Activated CD4-positive, alpha-beta T cell treated with anti-CD3 and anti-CD28 coated beads, Interleukin-2, amount 50 U/mL, for 24 hours (primary cell): Measurements from ENCODE around the gene PHRF1.

Experiments used
- DNase-seq, 2 donors: peaks; one replicate each; pipeline ENCODE4 v3.0.0-alpha.2; 2020; ENCODE audit warnings: low read depth in 1 of 2, low spot score in 1 of 2

Gene PHRF1

DNA sequence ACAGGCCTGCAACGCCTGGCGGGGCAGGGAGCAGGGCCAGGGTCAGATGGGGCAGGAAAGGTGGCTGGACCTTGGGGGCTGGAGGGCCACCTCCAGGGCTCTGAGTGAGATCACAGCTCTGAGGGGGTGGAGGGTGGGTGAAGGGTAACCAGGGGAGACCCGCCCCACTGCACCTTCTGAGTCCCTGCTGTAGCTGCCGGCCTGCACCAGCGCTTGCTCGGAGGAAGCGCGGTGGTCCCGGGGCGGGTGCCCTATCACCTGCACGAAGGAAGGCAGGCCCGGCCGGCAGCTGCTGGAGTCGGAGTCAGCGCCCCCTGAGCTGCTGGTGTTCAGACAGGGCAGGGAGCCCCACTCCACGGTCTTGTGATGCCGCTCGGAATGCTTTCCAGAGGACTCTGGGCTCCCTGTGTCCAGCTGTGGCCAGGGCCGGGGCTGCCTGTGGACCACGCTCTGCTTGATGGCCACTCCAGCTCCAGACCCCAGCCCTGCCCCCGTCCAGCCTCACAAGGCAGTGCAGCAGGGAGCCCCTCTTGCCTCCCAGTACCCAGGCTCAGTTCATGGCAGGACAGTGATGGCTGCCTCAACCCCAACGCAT is 19.5 kb upstream of the PHRF1 start:
- no peak for DNase-seq

DNA sequence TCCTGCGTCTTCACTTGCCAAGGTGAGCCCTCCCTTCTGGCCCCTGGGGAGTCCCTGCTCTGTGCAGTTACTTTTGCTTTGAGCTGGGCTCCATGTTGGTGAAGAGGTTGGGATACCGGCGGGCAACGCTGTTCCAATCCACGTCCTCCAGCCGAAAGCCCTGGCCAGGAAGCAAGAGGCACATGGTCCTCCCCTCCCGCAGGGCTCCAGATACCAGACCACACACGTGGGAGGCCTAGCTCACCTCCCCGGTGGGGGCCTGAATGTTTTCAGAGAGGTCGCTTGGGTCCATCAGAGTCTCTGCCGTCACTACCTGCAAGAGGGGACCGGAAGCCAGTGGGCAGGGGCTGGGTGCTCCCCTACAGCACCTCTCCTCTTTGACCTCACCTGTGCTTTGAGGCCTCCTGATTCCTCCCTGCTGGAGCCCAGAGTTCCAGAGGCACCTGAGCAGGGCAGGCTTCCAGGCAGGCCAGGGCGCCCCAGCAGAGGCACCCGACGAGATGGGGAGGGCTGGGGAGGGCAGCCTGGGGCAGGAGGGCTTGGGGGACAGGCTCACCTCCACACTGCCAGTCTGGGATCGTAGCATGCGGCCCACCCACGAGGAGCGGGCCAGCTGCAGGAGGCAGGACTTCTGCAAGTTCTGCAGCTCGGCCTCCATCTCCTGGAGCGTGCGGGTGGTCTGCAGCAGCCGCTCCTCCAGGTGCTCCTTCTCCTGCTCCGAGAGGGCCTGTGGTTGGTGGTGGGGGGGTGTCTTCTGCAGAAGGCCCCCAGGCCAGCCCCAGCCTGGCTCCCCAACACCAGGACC is 18.7 kb upstream of the PHRF1 start:
- DNase-seq, result no peak

- no peak for DNase-seq
These were observed 17.8 kb upstream of the PHRF1 start for GRCh38 chr11:558503-558902.

DNA sequence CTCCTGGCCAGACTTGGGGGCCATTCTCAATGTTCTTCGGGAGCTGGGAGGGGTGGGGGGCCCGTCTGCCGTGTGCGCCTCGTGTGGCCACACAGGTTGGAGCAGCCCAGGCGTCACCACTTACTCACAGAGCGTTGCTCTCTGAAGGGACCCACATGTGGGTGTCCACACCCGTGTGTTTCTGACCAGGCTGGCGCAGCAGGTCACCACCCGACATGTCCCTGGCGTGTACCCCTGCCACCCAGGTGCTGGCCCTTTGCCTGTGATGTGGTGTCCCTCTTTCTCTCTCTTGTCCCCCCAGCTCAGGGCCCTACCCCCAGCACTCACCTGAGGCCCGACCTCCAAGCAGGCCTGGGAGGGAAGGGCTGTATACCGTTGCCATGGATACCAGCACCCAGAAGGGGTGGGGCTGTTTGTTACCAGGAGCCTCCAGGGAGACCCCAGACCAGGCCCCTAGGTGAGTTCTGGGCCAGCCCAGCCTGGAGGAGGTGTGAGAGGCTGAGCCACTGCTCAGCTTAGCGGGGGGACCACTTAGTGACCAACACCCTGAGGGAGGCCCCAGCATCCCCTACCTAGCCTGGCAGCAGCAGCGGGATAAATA is 17.1 kb upstream of the PHRF1 start:
- no peak for DNase-seq

GRCh38 chr11:559712-560304 is 16.5 kb upstream of the PHRF1 start:
- no peak for DNase-seq

GRCh38 chr11:560305-561147 is 15.7 kb upstream of the PHRF1 start, which contains the start of the genes LMNTD2 and RASSF7:
LMNTD2 (minus strand) TSS chr11:560738; CDS start chr11:560716, 22 bp downstream.
RASSF7 (plus strand) TSS chr11:560970; CDS start chr11:561769, 799 bp downstream.
- DNase-seq, result peak; percentile 94

- DNase-seq, result no peak
These were observed 14.9 kb upstream of the PHRF1 start for GRCh38 chr11:561148-562003.

- no peak for DNase-seq
These were observed 14.1 kb upstream of the PHRF1 start for GRCh38 chr11:562046-562645.

DNA sequence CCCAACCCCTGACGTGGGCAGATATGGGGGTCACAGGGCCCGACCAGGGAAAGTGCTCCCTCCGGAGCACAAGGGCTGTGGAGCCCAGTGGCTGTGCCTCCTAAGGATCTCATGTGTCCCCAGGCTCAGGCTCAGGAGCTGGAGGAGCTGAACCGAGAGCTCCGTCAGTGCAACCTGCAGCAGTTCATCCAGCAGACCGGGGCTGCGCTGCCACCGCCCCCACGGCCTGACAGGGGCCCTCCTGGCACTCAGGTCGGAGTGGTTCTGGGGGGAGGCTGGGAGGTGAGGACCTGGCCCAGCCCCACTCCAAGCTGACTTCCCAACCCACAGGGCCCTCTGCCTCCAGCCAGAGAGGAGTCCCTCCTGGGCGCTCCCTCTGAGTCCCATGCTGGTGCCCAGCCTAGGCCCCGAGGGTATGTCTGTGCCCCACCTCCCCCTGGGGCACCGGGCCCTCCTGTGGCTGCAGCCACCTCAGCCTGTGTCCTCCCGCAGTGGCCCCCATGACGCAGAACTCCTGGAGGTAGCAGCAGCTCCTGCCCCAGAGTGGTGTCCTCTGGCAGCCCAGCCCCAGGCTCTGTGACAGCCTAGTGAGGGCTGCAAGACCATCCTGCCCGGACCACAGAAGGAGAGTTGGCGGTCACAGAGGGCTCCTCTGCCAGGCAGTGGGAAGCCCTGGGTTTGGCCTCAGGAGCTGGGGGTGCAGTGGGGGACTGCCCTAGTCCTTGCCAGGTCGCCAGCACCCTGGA is 13.0 kb upstream of the PHRF1 start:
- DNase-seq, result no peak

DNA sequence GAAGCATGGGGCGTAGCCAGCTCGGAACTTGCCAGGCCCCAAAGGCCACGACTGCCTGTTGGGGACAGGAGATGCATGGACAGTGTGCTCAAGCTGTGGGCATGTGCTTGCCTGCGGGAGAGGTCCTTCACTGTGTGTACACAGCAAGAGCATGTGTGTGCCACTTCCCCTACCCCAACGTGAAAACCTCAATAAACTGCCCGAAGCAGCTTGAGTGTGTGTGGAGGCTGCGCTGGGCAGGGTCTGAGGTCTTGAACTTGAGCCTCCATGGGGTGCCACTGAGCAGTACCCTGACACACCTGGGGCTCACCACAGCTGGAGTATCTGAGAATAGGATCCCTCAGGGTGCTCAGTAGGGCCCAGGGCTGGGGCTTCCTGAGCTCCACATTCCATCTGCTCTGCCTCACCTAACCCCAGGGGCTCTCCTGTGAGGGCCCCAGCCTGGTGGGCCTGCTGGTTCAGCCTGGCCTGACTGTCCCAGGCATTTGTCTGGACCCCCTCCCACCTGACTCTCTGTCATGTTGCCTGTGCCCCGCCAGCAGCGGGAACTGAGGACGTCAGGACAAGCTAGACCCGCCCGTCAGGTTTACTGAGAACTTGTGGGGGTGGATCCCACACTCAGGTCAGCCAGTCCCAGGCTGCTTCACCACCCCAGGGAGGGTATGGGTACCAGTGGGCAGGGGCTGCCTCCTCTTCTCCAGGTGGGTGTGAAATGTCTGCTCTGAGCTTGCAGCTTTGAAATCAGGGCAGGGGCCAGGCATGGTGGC is 12.3 kb upstream of the PHRF1 start:
- DNase-seq, result no peak

GRCh38 chr11:565921-566509 is 10.3 kb upstream of the PHRF1 start:
- DNase-seq, result no peak

DNA sequence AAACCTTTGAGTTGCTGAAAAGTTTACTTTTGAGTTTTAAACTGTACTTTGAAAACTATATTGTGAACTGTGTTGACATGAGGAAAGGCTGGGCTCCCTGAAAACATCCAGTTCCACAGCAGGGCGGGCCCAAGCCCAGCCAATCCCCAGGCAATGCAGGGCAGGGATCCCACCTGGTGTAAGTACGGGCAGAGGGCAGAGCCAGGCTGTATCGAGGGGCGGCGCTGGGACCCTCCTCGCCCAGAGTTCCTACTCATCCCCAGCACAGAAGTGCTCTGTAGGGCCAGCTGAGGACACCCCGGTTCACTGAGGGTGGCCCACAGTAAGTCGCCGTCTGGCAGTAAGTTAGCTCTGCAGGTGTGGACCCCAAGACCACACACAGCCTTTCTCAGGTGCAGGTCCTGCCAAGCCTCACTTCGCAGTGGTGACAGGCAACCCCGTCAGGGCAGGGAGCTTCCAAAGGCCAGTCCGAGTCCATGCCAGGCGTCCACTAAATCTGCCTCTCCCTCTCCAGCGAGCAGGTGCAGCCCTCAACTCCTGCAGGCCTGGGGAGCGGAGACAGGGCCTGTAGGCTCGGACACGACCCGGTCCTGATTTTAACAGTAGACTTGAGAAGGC is 9.2 kb upstream of the PHRF1 start:
- DNase-seq, result no peak

DNA sequence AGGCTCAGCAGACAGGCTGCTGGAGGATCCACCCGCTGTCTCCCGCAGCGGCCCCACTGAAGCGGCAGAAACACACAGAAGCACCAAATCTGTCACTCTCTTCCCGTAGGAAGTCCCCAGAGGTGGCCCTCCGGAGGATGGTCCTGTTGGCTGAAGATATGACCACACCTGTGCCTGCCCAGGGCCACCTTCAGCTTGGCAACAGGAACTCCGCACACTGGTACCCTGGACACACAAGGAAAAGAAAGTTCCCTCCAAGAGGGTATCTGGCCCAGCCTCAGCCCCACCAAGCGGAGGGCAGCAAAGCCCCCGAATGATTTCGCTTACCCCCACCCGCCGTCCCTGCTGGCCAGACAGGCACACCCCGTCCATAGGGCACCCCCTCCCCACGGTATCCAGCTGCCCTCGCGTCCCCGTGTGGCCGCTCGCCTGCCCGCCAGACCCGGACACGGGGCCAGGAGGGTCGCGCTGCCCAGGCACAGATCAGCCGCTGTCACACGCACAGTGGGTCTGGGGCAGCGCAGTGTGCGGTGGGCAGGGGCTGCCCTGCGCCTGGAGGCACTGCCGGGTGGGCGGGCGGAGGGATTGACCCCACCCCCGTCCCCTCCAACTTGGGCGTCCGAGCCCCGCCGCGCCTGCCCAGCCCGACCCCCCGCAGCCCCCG is 8.5 kb upstream of the PHRF1 start:
- no peak for DNase-seq

- peak; percentile 76 to 82 for DNase-seq
These were observed 7.7 kb upstream of the PHRF1 start for GRCh38 chr11:568306-569157.

GRCh38 chr11:569158-569885 is 6.9 kb upstream of the PHRF1 start:
- DNase-seq, result no peak
